ENCODE measurements around the gene IQSEC1.

IQSEC1 gene

DNA sequence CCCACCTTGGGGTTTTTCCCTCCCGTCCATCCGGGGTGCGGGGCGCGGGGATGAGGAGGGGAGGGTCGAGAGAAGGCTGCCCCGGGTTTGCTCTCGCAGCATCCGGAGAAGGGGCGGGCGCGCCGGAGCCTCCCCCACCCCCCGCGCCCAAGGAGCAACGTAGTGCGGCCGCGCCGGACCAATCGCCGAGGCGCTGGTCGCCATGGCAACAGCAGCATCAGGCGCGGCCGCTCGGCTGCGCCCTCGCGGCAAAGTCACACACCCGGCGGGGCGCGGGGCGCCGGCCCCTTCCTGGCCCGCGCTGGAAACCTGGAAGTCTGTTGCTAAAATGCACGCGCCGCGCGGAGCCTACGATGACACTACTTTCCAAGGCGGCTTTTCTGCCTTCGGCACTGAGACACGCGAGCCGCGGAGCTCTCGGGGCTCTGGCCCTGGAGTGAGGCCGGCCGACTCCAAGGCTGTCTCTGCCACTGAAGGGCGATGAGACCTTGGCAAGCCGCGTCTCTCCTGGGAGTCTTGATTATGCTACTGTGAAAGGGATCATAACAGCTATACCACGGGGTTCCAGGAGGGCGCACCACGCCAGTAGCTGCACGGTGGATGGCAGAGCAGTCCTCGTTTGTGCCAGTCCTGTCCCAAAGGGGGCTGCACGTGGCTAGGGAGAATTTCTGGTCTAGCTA, at the start of gene IQSEC1:
Gene IQSEC1, minus strand, starts transcription at position 104 of the 680 bp plus-strand sequence. CDS start 415 bp downstream, outside the sequence.
- TF ChIP-seq, protein P1, sequence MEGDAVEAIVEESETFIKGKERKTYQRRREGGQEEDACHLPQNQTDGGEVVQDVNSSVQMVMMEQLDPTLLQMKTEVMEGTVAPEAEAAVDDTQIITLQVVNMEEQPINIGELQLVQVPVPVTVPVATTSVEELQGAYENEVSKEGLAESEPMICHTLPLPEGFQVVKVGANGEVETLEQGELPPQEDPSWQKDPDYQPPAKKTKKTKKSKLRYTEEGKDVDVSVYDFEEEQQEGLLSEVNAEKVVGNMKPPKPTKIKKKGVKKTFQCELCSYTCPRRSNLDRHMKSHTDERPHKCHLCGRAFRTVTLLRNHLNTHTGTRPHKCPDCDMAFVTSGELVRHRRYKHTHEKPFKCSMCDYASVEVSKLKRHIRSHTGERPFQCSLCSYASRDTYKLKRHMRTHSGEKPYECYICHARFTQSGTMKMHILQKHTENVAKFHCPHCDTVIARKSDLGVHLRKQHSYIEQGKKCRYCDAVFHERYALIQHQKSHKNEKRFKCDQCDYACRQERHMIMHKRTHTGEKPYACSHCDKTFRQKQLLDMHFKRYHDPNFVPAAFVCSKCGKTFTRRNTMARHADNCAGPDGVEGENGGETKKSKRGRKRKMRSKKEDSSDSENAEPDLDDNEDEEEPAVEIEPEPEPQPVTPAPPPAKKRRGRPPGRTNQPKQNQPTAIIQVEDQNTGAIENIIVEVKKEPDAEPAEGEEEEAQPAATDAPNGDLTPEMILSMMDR (IDR thresholded peaks at IDR 0.05; ENCODE audit: extremely low read depth, missing control alignments) = no peak
- DNase-seq (ENCODE audit: low spot score) = peak; percentile 91

DNA sequence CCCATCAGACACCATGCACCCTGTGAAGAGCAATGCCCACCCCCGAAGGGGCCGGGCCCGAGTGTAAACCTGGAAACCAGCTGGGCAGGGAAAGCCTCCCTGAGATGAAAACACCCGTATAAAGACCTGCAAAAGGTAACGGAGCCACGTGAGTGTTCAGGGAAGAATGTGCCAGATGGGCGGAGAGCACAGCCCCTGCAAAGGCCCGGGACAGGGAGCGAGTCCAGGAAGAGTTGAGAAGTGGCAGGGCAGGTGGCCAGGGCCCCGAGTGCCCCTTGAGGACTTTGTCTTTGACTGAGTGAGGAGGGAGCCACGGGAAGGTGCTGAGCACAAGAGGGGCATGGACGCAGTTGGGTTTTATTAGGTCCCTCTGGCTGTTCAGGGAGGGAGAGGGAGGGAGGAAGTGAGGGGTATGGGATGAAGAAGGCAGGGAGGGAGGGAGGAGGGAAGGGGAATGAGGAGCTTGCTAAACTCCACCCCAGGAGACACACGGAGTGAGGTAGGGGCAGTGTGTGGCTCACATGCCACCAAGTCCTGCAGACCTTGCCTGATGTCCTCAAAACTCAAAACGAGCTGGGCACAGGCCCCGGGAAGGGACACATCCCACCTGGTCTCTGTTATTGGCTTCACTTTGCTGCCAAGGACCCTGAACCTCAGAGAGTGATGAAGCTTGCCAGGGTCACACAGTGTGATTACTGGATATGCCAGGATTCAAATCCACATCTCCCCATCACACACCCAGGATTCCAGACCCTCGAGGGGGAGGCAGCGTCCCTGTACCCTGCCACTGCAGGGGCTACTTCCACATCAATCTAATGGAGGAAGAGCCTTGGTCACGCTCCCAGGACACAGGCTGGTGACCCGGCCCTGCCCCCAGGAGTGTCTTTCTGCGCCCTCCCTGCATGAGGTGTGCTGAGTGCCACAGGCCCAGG, 49.1 kb upstream of the IQSEC1 start:
- TF ChIP-seq, protein P1 (IDR thresholded peaks at IDR 0.05; ENCODE audit: extremely low read depth, missing control alignments) = no peak

DNA sequence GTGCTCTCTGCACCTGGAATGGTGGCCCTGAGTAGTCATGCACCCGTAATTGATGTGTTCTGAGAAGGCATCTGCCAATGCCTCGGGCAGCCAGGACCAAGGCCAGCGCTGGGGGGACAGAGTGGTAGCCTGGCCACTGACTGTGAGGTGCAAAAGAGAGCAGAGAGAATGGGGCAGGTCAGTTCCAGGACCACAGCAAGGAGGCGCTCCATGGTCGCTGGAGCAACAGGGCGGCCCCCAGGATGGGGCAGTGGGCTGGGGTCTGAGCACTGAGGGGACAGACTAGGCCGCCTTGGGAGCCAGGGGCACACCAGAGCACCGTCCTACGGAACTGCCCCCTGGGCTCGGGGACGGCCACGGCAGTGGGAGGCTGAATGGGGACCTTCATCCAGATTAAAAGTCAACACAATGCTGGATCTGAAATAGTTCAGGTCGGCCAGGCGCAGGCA, 48.3 kb upstream of the IQSEC1 start:
- TF ChIP-seq, protein P1 (IDR thresholded peaks at IDR 0.05; ENCODE audit: extremely low read depth, missing control alignments) = no peak
- no peak for DNase-seq (ENCODE audit: low spot score)

More for the DNA sequence above, 49.1 kb upstream of the IQSEC1 start:
- DNase-seq (ENCODE audit: low spot score) = no peak

DNA sequence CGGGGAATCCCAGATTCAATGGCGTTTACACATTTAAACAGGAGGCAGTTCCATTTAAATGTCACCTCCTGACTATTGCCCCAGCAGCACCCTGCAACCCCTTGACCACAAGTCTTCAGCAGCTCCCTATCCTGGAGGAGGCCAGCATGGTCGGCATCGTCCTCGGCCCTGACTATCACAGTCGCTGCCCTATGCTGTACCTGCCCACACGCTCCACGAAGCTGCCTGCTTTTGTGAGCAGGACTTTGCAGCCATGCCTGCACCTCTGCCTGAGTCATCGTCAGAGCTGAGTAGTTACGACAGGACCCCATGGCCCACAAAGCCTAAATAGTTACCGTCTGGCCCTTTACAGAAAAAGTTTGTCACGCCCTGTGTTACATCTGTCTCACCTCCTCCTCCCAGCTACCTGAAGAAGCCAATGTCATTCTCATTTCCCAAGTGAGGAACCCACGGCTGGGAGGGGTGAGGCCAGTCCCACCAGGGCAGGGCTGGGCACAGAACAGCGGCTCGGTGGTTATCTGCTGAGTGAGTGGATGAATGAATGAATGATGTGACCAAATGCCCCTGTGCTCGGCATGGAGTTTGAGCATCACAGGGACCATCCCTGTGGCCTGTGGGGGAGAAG, 47.8 kb upstream of the IQSEC1 start:
- no peak for DNase-seq (ENCODE audit: low spot score)
- TF ChIP-seq, protein P1 (IDR thresholded peaks at IDR 0.05; ENCODE audit: extremely low read depth, missing control alignments) = no peak

DNA sequence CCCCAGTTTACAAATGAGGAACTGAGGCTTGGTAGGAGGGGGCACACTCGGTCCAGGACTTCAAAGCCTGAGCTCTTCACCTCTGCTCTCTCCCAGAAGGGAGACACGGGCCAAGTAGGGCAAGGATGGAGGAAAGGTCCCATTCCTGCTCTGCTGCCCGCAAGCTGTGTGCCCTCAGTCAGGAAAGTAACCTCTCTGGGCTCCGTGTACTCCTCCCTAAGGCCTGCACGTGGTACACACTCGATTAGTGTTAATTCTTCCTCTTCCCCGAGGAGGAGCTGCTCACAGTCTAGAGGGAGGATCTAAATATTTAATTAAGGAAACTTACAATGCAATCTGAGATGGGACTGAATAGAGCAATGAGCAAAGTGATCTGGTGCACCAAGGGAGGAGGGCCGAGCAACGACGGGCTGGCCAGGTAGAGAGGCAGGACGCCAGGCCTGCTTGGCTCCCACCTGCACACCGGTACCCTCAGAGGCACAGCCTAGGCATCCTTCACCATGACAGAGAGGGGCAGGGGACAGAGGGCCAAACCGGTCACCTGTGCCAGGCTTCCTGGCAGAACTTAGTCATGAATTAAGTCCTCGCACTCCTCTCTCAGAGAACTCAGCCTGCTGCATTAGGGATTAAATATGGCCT, 47.2 kb upstream of the IQSEC1 start:
- no peak for DNase-seq (ENCODE audit: low spot score)
- TF ChIP-seq, protein P1 (IDR thresholded peaks at IDR 0.05; ENCODE audit: extremely low read depth, missing control alignments) = no peak

DNA sequence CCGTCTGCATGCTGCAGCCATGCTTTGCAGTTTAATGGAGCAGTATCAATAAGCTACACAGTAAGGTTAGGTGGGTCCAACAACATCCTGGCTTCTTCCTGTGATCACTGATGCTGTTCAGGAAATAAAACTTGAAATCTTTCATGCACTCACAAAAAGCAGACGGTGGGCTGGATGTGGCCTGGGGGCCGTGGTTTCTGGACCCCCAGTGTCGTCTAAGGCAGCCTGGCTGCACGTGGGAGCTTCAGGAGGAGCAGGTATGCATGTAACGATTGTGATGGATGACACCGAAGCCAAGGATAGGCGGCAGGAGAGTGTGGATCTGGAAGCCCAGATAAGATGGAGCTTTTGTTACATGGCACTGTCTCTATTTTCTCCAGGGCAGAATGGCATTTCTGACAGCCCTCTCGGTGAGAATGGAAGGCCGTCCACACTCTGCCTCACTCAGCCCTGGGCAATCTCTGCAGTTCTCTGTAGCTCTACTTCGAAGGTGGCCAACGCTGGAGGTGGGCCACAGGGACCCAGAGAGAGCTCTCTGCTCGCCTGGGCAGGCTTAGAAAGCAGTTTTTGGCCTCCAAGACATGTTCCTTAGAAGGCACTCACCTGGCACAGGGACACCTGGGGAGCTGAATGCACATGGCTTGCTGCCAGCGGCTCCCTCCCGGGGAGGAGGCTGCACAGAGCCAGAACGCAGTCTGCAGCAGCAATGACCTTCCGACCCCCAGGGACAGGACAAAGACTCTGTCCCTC, 46.4 kb upstream of the IQSEC1 start:
- TF ChIP-seq, protein P1 (IDR thresholded peaks at IDR 0.05; ENCODE audit: extremely low read depth, missing control alignments) = no peak
- no peak for DNase-seq (ENCODE audit: low spot score)

Measured in GM20000 (cell line).